WTC11 (cell line): ENCODE results near the gene DCLK1.

Experiments used
- AFF4 ChIP-seq: sonication (generic); formaldehyde crosslinking; IDR thresholded peaks from 2 replicates; pipeline ENCODE4 v1.8.1; 2023; ENCODE audit warnings: mild to moderate bottlenecking, missing genetic modification reagents, borderline replicate concordance
- ELF4 ChIP-seq: sonication (generic); formaldehyde crosslinking; IDR thresholded peaks from 2 replicates; pipeline ENCODE4 v1.8.1; 2022; ENCODE audit warnings: low read depth, mild to moderate bottlenecking, moderate library complexity, missing genetic modification reagents
- MAX ChIP-seq: sonication (generic); formaldehyde crosslinking; IDR thresholded peaks from 2 replicates; pipeline ENCODE4 v1.8.0; 2022; ENCODE audit warnings: mild to moderate bottlenecking, missing genetic modification reagents
- TEAD4 ChIP-seq: sonication (generic); formaldehyde crosslinking; IDR thresholded peaks from 2 replicates; pipeline ENCODE4 v1.8.0; 2022; ENCODE audit warnings: mild to moderate bottlenecking, missing genetic modification reagents
- ZNF232 ChIP-seq: sonication (generic); formaldehyde crosslinking; IDR thresholded peaks from 2 replicates; pipeline ENCODE4 v1.8.0; 2022; ENCODE audit warnings: mild to moderate bottlenecking, missing genetic modification reagents
- TF ChIP-seq, protein P1 (sequence below): fragments of 200-600 bp; IDR thresholded peaks from 2 replicates; pipeline ENCODE4 v1.8.0; 2022; ENCODE audit warnings: antibody characterized with exemption
- TF ChIP-seq, protein P2 (sequence below): sonication (generic); formaldehyde crosslinking; IDR thresholded peaks from 2 replicates; pipeline ENCODE4 v1.8.1; 2022; ENCODE audit warnings: low read depth, mild to moderate bottlenecking, moderate library complexity, missing genetic modification reagents, borderline replicate concordance

DNA sequence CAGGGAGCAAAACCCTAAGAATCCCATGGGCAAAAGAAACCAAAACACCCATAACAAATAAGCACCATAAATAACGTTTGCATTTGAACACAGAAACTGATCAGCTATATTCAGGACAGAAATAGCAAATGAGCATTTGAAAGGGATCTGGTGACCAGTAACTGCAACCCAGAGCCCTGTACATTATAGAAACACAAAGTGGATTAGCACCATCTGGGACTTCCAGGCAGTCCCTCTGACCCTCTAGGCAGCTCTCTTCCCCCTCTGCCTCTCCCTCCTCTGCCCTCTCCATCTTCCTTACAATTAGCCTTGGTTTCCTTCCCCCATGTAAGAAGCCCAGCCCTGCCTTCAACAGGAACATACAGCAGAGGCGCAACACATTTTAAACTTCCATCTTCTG is 215.0 kb downstream of the DCLK1 start:
- no peak for TF ChIP-seq MAX (CRISPR knock-in tag)
- TF ChIP-seq, protein P1, sequence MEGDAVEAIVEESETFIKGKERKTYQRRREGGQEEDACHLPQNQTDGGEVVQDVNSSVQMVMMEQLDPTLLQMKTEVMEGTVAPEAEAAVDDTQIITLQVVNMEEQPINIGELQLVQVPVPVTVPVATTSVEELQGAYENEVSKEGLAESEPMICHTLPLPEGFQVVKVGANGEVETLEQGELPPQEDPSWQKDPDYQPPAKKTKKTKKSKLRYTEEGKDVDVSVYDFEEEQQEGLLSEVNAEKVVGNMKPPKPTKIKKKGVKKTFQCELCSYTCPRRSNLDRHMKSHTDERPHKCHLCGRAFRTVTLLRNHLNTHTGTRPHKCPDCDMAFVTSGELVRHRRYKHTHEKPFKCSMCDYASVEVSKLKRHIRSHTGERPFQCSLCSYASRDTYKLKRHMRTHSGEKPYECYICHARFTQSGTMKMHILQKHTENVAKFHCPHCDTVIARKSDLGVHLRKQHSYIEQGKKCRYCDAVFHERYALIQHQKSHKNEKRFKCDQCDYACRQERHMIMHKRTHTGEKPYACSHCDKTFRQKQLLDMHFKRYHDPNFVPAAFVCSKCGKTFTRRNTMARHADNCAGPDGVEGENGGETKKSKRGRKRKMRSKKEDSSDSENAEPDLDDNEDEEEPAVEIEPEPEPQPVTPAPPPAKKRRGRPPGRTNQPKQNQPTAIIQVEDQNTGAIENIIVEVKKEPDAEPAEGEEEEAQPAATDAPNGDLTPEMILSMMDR: no peak
- no peak for TF ChIP-seq ELF4 (CRISPR knock-in tag)
- TF ChIP-seq, protein P2, sequence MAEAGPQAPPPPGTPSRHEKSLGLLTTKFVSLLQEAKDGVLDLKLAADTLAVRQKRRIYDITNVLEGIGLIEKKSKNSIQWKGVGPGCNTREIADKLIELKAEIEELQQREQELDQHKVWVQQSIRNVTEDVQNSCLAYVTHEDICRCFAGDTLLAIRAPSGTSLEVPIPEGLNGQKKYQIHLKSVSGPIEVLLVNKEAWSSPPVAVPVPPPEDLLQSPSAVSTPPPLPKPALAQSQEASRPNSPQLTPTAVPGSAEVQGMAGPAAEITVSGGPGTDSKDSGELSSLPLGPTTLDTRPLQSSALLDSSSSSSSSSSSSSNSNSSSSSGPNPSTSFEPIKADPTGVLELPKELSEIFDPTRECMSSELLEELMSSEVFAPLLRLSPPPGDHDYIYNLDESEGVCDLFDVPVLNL (CRISPR knock-in tag): no peak
- no peak for TF ChIP-seq ZNF232 (CRISPR knock-in tag)
- TF ChIP-seq AFF4 (CRISPR knock-in tag): no peak
- no peak for TF ChIP-seq TEAD4
